ENCODE measurements around the gene KLLN. TPM values are rescaled to one million over a fixed set of nuclear protein-coding genes. Genes with fewer than 3 reads are reported as not detected.

KLLN gene
- total and polyA plus RNA-seq, 2 of the 13 experiments (the other 11 are each of a cell fraction or from before 2014, with no cell fraction given), result 0.08 to 0.44 TPM

- TF ChIP-seq CAMTA2 (CRISPR knock-in tag; IDR thresholded peaks at IDR 0.05; ENCODE audit: borderline replicate concordance) (0 out of 2 replicates have a peak, but pooled peaks have one; percentile 86), ZMAT5 (CRISPR knock-in tag; IDR thresholded peaks at IDR 0.05; ENCODE audit: borderline replicate concordance, low read depth) (no peak), GPN1 (CRISPR knock-in tag; IDR thresholded peaks at IDR 0.05; ENCODE audit: borderline replicate concordance) (no peak), ZBTB33 (CRISPR knock-in tag; IDR thresholded peaks at IDR 0.05) (peak; percentile 61; the same call in 1 of the 2 replicates), ZNF878 (CRISPR knock-in tag; IDR thresholded peaks at IDR 0.05) (peak; percentile 72; the same call in 1 of the 2 replicates), HHEX (CRISPR knock-in tag; IDR thresholded peaks at IDR 0.05) (no peak), ZMAT3 (CRISPR knock-in tag; conservative IDR thresholded peaks at IDR 0.05) (peak; percentile 74; the same call in 1 of the 2 replicates), YY1 (IDR thresholded peaks at IDR 0.05; ENCODE audit: insufficient read depth, insufficient replicate concordance, low read depth, low read length) (peak; percentile 90), ZNF552 (CRISPR knock-in tag; IDR thresholded peaks at IDR 0.05; ENCODE audit: borderline replicate concordance) (no peak; the same call in 1 of the 2 replicates), JARID2 (CRISPR knock-in tag; IDR thresholded peaks at IDR 0.05; ENCODE audit: insufficient replicate concordance) (peak; percentile 87), SNAI1 (CRISPR knock-in tag; IDR thresholded peaks at IDR 0.05; ENCODE audit: borderline replicate concordance) (peak; percentile 88; the same call in 1 of the 2 replicates), TCF7L2 (IDR thresholded peaks at IDR 0.05; ENCODE audit: low read depth, low read length) (no peak), DNMT3B (CRISPR knock-in tag; conservative IDR thresholded peaks at IDR 0.05) (no peak), ZNF709 (CRISPR knock-in tag; IDR thresholded peaks at IDR 0.05) (peak; percentile 88; the same call in 1 of the 2 replicates), ATF4 (CRISPR knock-in tag; IDR thresholded peaks at IDR 0.05) (no peak; a peak in 1 of 4 replicates), ZFX (CRISPR knock-in tag; IDR thresholded peaks at IDR 0.05; ENCODE audit: low read depth) (peak; percentile 49; the same call in 1 of the 2 replicates), KDM5A (IDR thresholded peaks at IDR 0.05; ENCODE audit: borderline replicate concordance, low read length) (peak; percentile 69; the same call in 1 of the 2 replicates), MAFG (CRISPR knock-in tag; IDR thresholded peaks at IDR 0.05) (no peak), NFYB (CRISPR knock-in tag; IDR thresholded peaks at IDR 0.05) (no peak; the same call in 1 of the 2 replicates), SP5 (CRISPR knock-in tag; IDR thresholded peaks at IDR 0.05; ENCODE audit: borderline replicate concordance, low read depth) (peak; percentile 90), ZNF720 (CRISPR knock-in tag; IDR thresholded peaks at IDR 0.05) (no peak), RNF219 (CRISPR knock-in tag; IDR thresholded peaks at IDR 0.05) (peak; percentile 78; the same call in 1 of the 2 replicates), TRIM22 (IDR thresholded peaks at IDR 0.05) (no peak)
Observed at GRCh38 chr10:87861953-87862678, 1.2 kb downstream of the KLLN start (continued).

All from HepG2 (cell line).